KMS-11 (cell line): Measurements from ENCODE around the gene RNASE7.

Experiments
- H2AFZ ChIP-seq: fragments of 200-600 bp; sonication (generic); 2 replicates; pipeline ENCODE4 v1.6.1; 2016; ENCODE audit warnings: antibody characterized with exemption, mixed run types, low read depth
- H3K27ac ChIP-seq: fragments of 200-600 bp; sonication (generic); 2 replicates; pipeline ENCODE4 v1.6.1; 2016; ENCODE audit warnings: mild to moderate bottlenecking, mixed run types
- H3K27me3 ChIP-seq: fragments of 200-600 bp; sonication (generic); 2 replicates; pipeline ENCODE4 v1.6.1; 2017; ENCODE audit warnings: mild to moderate bottlenecking, low read depth, mixed run types, moderate library complexity; ENCODE audit not compliant: insufficient read depth
- H3K36me3 ChIP-seq: fragments of 200-600 bp; sonication (generic); 2 replicates; pipeline ENCODE4 v1.6.1; 2017; ENCODE audit warnings: mild to moderate bottlenecking, mixed run types; ENCODE audit not compliant: insufficient read depth
- H3K4me1 ChIP-seq: fragments of 200-600 bp; sonication (generic); 2 replicates; pipeline ENCODE4 v1.6.1; 2016; ENCODE audit warnings: mild to moderate bottlenecking, low read depth, mixed run types; ENCODE audit not compliant: poor library complexity, severe bottlenecking
- H3K4me2 ChIP-seq: fragments of 200-600 bp; sonication (generic); 2 replicates; pipeline ENCODE4 v1.7.0; 2016; ENCODE audit warnings: mild to moderate bottlenecking, mixed run types
- H3K4me3 ChIP-seq: fragments of 200-600 bp; sonication (generic); IDR thresholded peaks from 2 replicates; pipeline ENCODE4 v1.6.1; 2017; ENCODE audit warnings: low read depth, low read length, mixed read lengths; ENCODE audit not compliant: insufficient read depth
- H3K79me2 ChIP-seq: fragments of 200-600 bp; sonication (generic); 2 replicates; pipeline ENCODE4 v1.6.1; 2016; ENCODE audit warnings: low read depth, mixed run types; ENCODE audit not compliant: insufficient read depth
- H3K9ac ChIP-seq: fragments of 200-600 bp; sonication (generic); 2 replicates; pipeline ENCODE4 v1.6.1; 2016; ENCODE audit warnings: mild to moderate bottlenecking, mixed run types
- H4K20me1 ChIP-seq: fragments of 200-600 bp; sonication (generic); 2 replicates; pipeline ENCODE4 v1.6.1; 2016; ENCODE audit warnings: mild to moderate bottlenecking, mixed run types; ENCODE audit not compliant: insufficient read depth
- TF ChIP-seq, protein P1 (sequence below): fragments of 200-600 bp; sonication (generic); conservative IDR thresholded peaks from 2 replicates; pipeline ENCODE4 v1.6.1; 2017; ENCODE audit warnings: low read depth, mild to moderate bottlenecking, antibody characterized with exemption, low read length, moderate library complexity, mixed read lengths

RNASE7 gene

GRCh38 chr14:21032326-21033132 is 9.6 kb upstream of the RNASE7 start:
- no peaks in the 10 kb centered on the region for H3K36me3 ChIP-seq
- no peaks in the 10 kb centered on the region for H3K4me1 ChIP-seq
- no peaks in the 10 kb centered on the region for H3K79me2 ChIP-seq
- H4K20me1 ChIP-seq, result no peaks in the 10 kb centered on the region
- no peak overlapping the region for H3K27ac ChIP-seq
- H3K9ac ChIP-seq, result no peak overlapping the region
- H3K4me2 ChIP-seq, result no peak overlapping the region
- TF ChIP-seq, protein P1, sequence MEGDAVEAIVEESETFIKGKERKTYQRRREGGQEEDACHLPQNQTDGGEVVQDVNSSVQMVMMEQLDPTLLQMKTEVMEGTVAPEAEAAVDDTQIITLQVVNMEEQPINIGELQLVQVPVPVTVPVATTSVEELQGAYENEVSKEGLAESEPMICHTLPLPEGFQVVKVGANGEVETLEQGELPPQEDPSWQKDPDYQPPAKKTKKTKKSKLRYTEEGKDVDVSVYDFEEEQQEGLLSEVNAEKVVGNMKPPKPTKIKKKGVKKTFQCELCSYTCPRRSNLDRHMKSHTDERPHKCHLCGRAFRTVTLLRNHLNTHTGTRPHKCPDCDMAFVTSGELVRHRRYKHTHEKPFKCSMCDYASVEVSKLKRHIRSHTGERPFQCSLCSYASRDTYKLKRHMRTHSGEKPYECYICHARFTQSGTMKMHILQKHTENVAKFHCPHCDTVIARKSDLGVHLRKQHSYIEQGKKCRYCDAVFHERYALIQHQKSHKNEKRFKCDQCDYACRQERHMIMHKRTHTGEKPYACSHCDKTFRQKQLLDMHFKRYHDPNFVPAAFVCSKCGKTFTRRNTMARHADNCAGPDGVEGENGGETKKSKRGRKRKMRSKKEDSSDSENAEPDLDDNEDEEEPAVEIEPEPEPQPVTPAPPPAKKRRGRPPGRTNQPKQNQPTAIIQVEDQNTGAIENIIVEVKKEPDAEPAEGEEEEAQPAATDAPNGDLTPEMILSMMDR, result no peak
- H2AFZ ChIP-seq, result no peak overlapping the region
- no peaks in the 10 kb centered on the region for H3K27me3 ChIP-seq
- no peak overlapping the region for H3K4me3 ChIP-seq

GRCh38 chr14:21033133-21033698 is 8.9 kb upstream of the RNASE7 start:
- H3K27me3 ChIP-seq, result no peaks in the 10 kb centered on the region
- H3K4me1 ChIP-seq, result no peaks in the 10 kb centered on the region
- no peak overlapping the region for H3K4me2 ChIP-seq
- TF ChIP-seq, protein P1, result no peak
- no peaks in the 10 kb centered on the region for H4K20me1 ChIP-seq
- no peak overlapping the region for H3K9ac ChIP-seq
- H2AFZ ChIP-seq, result no peak overlapping the region
- H3K79me2 ChIP-seq, result no peaks in the 10 kb centered on the region
- no peak overlapping the region for H3K27ac ChIP-seq
- no peak overlapping the region for H3K4me3 ChIP-seq
- H3K36me3 ChIP-seq, result no peaks in the 10 kb centered on the region

GRCh38 chr14:21034707-21035106 is 7.5 kb upstream of the RNASE7 start, which contains the start of gene RNASE13:
Gene RNASE13, minus strand, starts transcription at chr14:21034807. Its CDS starts 519 bp downstream, at chr14:21034288.
- Histone ChIP-seq H4K20me1 (no peaks in the 10 kb centered on the region), H3K79me2 (no peaks in the 10 kb centered on the region), H3K4me1 (no peaks in the 10 kb centered on the region), H3K36me3 (no peaks in the 10 kb centered on the region), H3K27me3 (no peaks in the 10 kb centered on the region), H3K4me2 (no peak within 1 kb of the TSS), H3K27ac (no peak within 1 kb of the TSS), H2AFZ (no peak within 1 kb of the TSS), H3K4me3 (no peak within 1 kb of the TSS), H3K9ac (no peak within 1 kb of the TSS)
- TF ChIP-seq, protein P1, result no peak

- no peak overlapping the region for H3K4me2 ChIP-seq
- no peak overlapping the region for H3K27ac ChIP-seq
- H4K20me1 ChIP-seq, result no peaks in the 10 kb centered on the region
- TF ChIP-seq, protein P1, result no peak
- H3K4me1 ChIP-seq, result no peaks in the 10 kb centered on the region
- H3K36me3 ChIP-seq, result no peaks in the 10 kb centered on the region
- H3K9ac ChIP-seq, result no peak overlapping the region
- no peak overlapping the region for H2AFZ ChIP-seq
- H3K79me2 ChIP-seq, result no peaks in the 10 kb centered on the region
- no peak overlapping the region for H3K4me3 ChIP-seq
- no peaks in the 10 kb centered on the region for H3K27me3 ChIP-seq
These were observed 5.4 kb upstream of the RNASE7 start for GRCh38 chr14:21036751-21037150.
